ENCODE data around the gene KEL. TPM values are rescaled to one million over a fixed set of nuclear protein-coding genes. Genes with fewer than 3 reads are reported as not detected.

Gene KEL
- total and polyA plus RNA-seq, 4 donors = 0.18 to 81.0 (median 0.36) TPM

GRCh38 chr7:143002106-143002505, 39.9 kb upstream of the KEL start:
- WGBS = 55% methylated on average over 3 of the region's 3 CpGs
- TF ChIP-seq YY1 (IDR thresholded peaks at IDR 0.05) = no peak
- no peak for TF ChIP-seq HNF4G (IDR thresholded peaks at IDR 0.05)
- no peak for TF ChIP-seq ZBTB33 (IDR thresholded peaks at IDR 0.05)
- no peak for TF ChIP-seq GABPA (IDR thresholded peaks at IDR 0.05 in 1 of 2, conservative IDR thresholded peaks at IDR 0.05 in 1 of 2)
- peak; percentile 46 to 47 for TF ChIP-seq RAD21 (IDR thresholded peaks at IDR 0.05)

DNA sequence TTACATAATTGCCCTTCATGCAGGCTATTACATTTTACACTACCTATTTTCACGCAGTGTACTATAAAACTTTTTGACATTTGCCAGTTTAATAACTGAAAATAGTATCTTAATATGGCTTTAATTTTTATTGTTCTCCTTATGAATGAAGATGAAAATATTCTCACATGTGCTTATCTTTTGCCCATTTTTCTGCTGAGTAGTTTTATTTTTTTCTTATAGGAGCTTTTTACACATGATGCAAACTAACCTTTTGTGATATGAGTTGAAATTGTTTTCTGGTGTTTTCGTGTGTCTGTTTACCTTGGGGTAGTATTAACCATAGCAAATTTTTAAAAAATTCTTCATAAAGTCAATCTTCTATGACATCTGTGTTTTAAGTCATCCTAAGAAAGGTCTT, 38.5 kb upstream of the KEL start:
- no peak overlapping the region for H3K9ac ChIP-seq (ENCODE audit: low read depth in 1 of 2, low read length in 2 of 2)
- H3K4me3 ChIP-seq (ENCODE audit: low read depth in 1 of 3, low read length in 3 of 3) = no peak overlapping the region
- WGBS = 92% methylated on average over 2 of the region's 2 CpGs
- no peaks in the 10 kb centered on the region for H3K27me3 ChIP-seq (ENCODE audit: control insufficient read depth in 4 of 4, insufficient read depth in 4 of 4, low read length in 3 of 4)
- peaks cover 2 to 7% (median 3%) of the 10 kb centered on the region in 4 donors for H3K4me1 ChIP-seq (ENCODE audit: control insufficient read depth in 4 of 4, insufficient read depth in 4 of 4, low read length in 3 of 4)
- DNase-seq (ENCODE audit: low spot score) = no peak
- no peaks in the 10 kb centered on the region for H3K36me3 ChIP-seq (ENCODE audit: control insufficient read depth in 4 of 4, insufficient read depth in 3 of 4, low read depth in 1 of 4, low read length in 3 of 4)
- no peak overlapping the region for H3K27ac ChIP-seq (ENCODE audit: low read depth in 1 of 2, low read length in 2 of 2)
- H3K9me3 ChIP-seq (ENCODE audit: control insufficient read depth in 4 of 4, low read length in 3 of 4) = peaks cover 0 to 5% (median 0%) of the 10 kb centered on the region in 4 donors
- TF ChIP-seq RXRA (IDR thresholded peaks at IDR 0.05) (no peak), YY1 (IDR thresholded peaks at IDR 0.05) (no peak), FOXA1 (IDR thresholded peaks at IDR 0.05) (no peak), HNF4A (conservative IDR thresholded peaks at IDR 0.05) (no peak), MAX (IDR thresholded peaks at IDR 0.05) (no peak), FOXA2 (IDR thresholded peaks at IDR 0.05) (no peak), ZBTB33 (IDR thresholded peaks at IDR 0.05) (no peak), GABPA (IDR thresholded peaks at IDR 0.05 in 1 of 2, conservative IDR thresholded peaks at IDR 0.05 in 1 of 2) (no peak), TAF1 (conservative IDR thresholded peaks at IDR 0.05) (no peak), JUND (IDR thresholded peaks at IDR 0.05) (no peak), EGR1 (IDR thresholded peaks at IDR 0.05; ENCODE audit: low read depth in 2 of 2) (no peak)
- TF ChIP-seq, protein P1, sequence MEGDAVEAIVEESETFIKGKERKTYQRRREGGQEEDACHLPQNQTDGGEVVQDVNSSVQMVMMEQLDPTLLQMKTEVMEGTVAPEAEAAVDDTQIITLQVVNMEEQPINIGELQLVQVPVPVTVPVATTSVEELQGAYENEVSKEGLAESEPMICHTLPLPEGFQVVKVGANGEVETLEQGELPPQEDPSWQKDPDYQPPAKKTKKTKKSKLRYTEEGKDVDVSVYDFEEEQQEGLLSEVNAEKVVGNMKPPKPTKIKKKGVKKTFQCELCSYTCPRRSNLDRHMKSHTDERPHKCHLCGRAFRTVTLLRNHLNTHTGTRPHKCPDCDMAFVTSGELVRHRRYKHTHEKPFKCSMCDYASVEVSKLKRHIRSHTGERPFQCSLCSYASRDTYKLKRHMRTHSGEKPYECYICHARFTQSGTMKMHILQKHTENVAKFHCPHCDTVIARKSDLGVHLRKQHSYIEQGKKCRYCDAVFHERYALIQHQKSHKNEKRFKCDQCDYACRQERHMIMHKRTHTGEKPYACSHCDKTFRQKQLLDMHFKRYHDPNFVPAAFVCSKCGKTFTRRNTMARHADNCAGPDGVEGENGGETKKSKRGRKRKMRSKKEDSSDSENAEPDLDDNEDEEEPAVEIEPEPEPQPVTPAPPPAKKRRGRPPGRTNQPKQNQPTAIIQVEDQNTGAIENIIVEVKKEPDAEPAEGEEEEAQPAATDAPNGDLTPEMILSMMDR (IDR thresholded peaks at IDR 0.05; ENCODE audit: low read depth, low read length, missing input control) = no peak
- TF ChIP-seq, protein P2, sequence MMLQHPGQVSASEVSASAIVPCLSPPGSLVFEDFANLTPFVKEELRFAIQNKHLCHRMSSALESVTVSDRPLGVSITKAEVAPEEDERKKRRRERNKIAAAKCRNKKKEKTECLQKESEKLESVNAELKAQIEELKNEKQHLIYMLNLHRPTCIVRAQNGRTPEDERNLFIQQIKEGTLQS (IDR thresholded peaks at IDR 0.05) = no peak

More at GRCh38 chr7:143002106-143002505, 39.9 kb upstream of the KEL start:
- H3K9ac ChIP-seq (ENCODE audit: low read depth in 1 of 2, low read length in 2 of 2) = no peak overlapping the region
- H3K4me3 ChIP-seq (ENCODE audit: low read depth in 1 of 3, low read length in 3 of 3) = no peak overlapping the region
- H3K27ac ChIP-seq (ENCODE audit: low read depth in 1 of 2, low read length in 2 of 2) = no peak overlapping the region
- H3K36me3 ChIP-seq (ENCODE audit: control insufficient read depth in 4 of 4, insufficient read depth in 3 of 4, low read depth in 1 of 4, low read length in 3 of 4) = no peaks in the 10 kb centered on the region
- H3K9me3 ChIP-seq (ENCODE audit: control insufficient read depth in 4 of 4, low read length in 3 of 4) = peaks cover 0 to 5% (median 0%) of the 10 kb centered on the region in 4 donors
- no peak for DNase-seq (ENCODE audit: low spot score)
- peaks cover 2 to 7% (median 3%) of the 10 kb centered on the region in 4 donors for H3K4me1 ChIP-seq (ENCODE audit: control insufficient read depth in 4 of 4, insufficient read depth in 4 of 4, low read length in 3 of 4)
- no peaks in the 10 kb centered on the region for H3K27me3 ChIP-seq (ENCODE audit: control insufficient read depth in 4 of 4, insufficient read depth in 4 of 4, low read length in 3 of 4)

Data from liver (tissue), 9 donors.